Measurements from ENCODE around the gene UBL7. TPM values are rescaled to one million over a fixed set of nuclear protein-coding genes. Genes with fewer than 3 reads are reported as not detected.
A peak's percentile ranks its signal among the peaks of the same experiment; 100 is the strongest.

UBL7 gene
- total and polyA plus RNA-seq, 2 of the 8 experiments (the other 6 are each of a cell fraction or from before 2014, with no cell fraction given) = 71.5 to 183 TPM

DNA sequence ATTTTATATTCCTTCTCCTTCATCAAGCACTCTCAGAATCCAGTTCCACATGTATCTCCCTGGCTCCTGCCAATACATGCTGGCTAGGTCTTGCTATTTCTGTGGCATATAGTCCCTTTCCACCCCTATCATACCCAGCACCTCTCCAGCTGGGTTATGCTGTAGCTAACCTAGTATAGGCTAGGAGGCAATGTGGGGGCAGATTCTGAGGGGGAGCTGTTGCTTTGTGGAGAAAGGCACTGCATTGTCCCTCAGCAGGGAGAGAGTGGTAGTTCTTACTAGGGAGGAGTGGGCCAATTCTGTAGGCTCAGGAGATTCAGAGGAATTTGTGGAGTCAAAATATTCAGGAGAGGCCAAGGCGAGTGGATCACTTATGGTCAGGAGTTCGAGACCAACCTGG, 39.4 kb upstream of the UBL7 start:
- Histone ChIP-seq H3K14ac (ENCODE audit: insufficient read length) (no peak overlapping the region), H2AFZ (ENCODE audit: low read length) (no peak overlapping the region), H3K27ac (ENCODE audit: low read depth, low read length) (no peak overlapping the region), H3K23ac (ENCODE audit: insufficient read length) (no peak overlapping the region), H3K36me3 (ENCODE audit: control insufficient read depth in 2 of 4, insufficient read depth in 4 of 4, low read length in 3 of 4) (no peaks in the 10 kb centered on the region), H3K4me1 (replicated peaks in 1 of 4; ENCODE audit: control insufficient read depth in 3 of 4, insufficient read depth in 4 of 4, low read length in 3 of 4) (no peaks in the 10 kb centered on the region), H2BK12ac (ENCODE audit: low read depth, low read length) (no peak overlapping the region), H3K56ac (replicated peaks; ENCODE audit: insufficient read length, low read depth, low read length) (no peak overlapping the region), H3K27me3 (replicated peaks in 1 of 4; ENCODE audit: control insufficient read depth in 3 of 4, extremely low read depth in 1 of 4, insufficient read depth in 3 of 4, low read length in 3 of 4) (no peaks in the 10 kb centered on the region), H2BK15ac (ENCODE audit: low read length) (no peak overlapping the region), H3K79me2 (ENCODE audit: control insufficient read depth in 1 of 2, insufficient read depth in 2 of 2, low read length in 2 of 2) (no peaks in the 10 kb centered on the region), H3K9ac (replicated peaks in 1 of 4; ENCODE audit: extremely low read depth in 1 of 4, low read depth in 3 of 4, low read length in 3 of 4) (peak overlapping the region in 1 of 4 experiments; percentile 18; a peak in 1 of 7 replicates), H3K4me3 (ENCODE audit: extremely low read depth in 1 of 4, insufficient read depth in 2 of 4, low read depth in 3 of 4, low read length in 4 of 4) (no peak overlapping the region), H3K4me2 (ENCODE audit: insufficient read depth in 1 of 2, low read depth in 2 of 2, low read length in 2 of 2) (no peak overlapping the region), H4K20me1 (replicated peaks in 1 of 2; ENCODE audit: control insufficient read depth in 1 of 2, insufficient read depth in 2 of 2, low read length in 2 of 2) (no peaks in the 10 kb centered on the region), H3K9me3 (ENCODE audit: insufficient read depth in 2 of 2, low read depth in 1 of 2, low read length in 1 of 2) (no peaks in the 10 kb centered on the region), H3K79me1 (ENCODE audit: low read depth, low read length) (no peaks in the 10 kb centered on the region), H2BK120ac (replicated peaks; ENCODE audit: low read depth, low read length) (no peak overlapping the region), H3K18ac (ENCODE audit: extremely low read depth, low read length) (no peak overlapping the region), H3K4ac (replicated peaks; ENCODE audit: insufficient read length, low read depth, low read length) (no peak overlapping the region), H4K5ac (ENCODE audit: insufficient read length, low read depth, low read length) (no peak overlapping the region), H3K23me2 (ENCODE audit: low read depth, low read length) (no peaks in the 10 kb centered on the region), H2BK20ac (ENCODE audit: low read length) (no peak overlapping the region), H2AK5ac (ENCODE audit: low read depth, low read length) (no peak overlapping the region), H4K8ac (ENCODE audit: extremely low read depth, insufficient read depth, low read length) (no peak overlapping the region; the same call in 1 of the 2 replicates), H2BK5ac (ENCODE audit: low read depth, low read length) (no peak overlapping the region), H4K91ac (replicated peaks; ENCODE audit: insufficient read length, low read length) (no peak overlapping the region)
- DNase-seq (ENCODE audit: low read depth in 1 of 2, low spot score in 2 of 2) (no peak), FAIRE-seq (no peak)
- ChIA-PET POLR2A (ENCODE audit: partially characterized antibody) (interaction anchor here (0.9 to 1.6 kb wide), 2 partner anchors 41 to 110 kb away, joined by 3 to 6 read pairs; partner anchors contain the start of gene ARID3B), CTCF (ENCODE audit: partially characterized antibody) (interaction anchor here (0.7 to 2.4 kb wide), 13 partner anchors 11 to 126 kb away, joined by 3 to 7 read pairs (median 3); no protein-coding TSS in a partner anchor)
- TF ChIP-seq, protein P1, sequence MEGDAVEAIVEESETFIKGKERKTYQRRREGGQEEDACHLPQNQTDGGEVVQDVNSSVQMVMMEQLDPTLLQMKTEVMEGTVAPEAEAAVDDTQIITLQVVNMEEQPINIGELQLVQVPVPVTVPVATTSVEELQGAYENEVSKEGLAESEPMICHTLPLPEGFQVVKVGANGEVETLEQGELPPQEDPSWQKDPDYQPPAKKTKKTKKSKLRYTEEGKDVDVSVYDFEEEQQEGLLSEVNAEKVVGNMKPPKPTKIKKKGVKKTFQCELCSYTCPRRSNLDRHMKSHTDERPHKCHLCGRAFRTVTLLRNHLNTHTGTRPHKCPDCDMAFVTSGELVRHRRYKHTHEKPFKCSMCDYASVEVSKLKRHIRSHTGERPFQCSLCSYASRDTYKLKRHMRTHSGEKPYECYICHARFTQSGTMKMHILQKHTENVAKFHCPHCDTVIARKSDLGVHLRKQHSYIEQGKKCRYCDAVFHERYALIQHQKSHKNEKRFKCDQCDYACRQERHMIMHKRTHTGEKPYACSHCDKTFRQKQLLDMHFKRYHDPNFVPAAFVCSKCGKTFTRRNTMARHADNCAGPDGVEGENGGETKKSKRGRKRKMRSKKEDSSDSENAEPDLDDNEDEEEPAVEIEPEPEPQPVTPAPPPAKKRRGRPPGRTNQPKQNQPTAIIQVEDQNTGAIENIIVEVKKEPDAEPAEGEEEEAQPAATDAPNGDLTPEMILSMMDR (IDR thresholded peaks at IDR 0.05; ENCODE audit: control extremely low read depth in 1 of 3, insufficient read depth in 1 of 3, low read depth in 1 of 3, low read length in 3 of 3) = peak in 2 of 3 experiments; percentile 31 to 41; a peak in 3 of 4 replicates
- TF ChIP-seq RAD21 (IDR thresholded peaks at IDR 0.05 in 1 of 2, conservative IDR thresholded peaks at IDR 0.05 in 1 of 2; ENCODE audit: low read depth in 2 of 2, low read length in 2 of 2) (peak; percentile 30 to 49; a peak in 3 of 4 replicates), GTF2F1 (IDR thresholded peaks at IDR 0.05; ENCODE audit: borderline replicate concordance, low read depth, low read length) (no peak)
- 100% methylated on average over 1 of the region's 2 CpGs; no CpG with 5 or more reads in 1 of the 2 experiments for WGBS, 2 experiments (ENCODE audit: extremely low coverage in 1 of 2, insufficient coverage in 1 of 2, insufficient read length in 1 of 2, insufficient replicate concordance in 2 of 2, low coverage in 1 of 2, low lambda C conversion rate in 2 of 2, missing lambda C conversion rate in 1 of 2)

Data from H1 (cell line).